Osteoblast (primary cell): ENCODE measurements around the gene PRKAR1B. TPM values are rescaled to one million over a fixed set of nuclear protein-coding genes. Genes with fewer than 3 reads are reported as not detected.

Experiments
- DNase-seq: peaks from one replicate; pipeline ENCODE4 v3.0.0; 2011; ENCODE audit warnings: low spot score, mixed read lengths; ENCODE audit not compliant: insufficient read length; ENCODE audit errors: missing footprints
- H2AFZ ChIP-seq: 2 replicates; pipeline ENCODE4 v1.6.0; 2011; ENCODE audit warnings: mild to moderate bottlenecking, low read length
- H3K27ac ChIP-seq: 2 replicates; pipeline ENCODE4 v1.5.1; 2011; ENCODE audit warnings: mild to moderate bottlenecking, low read depth, low read length, moderate library complexity
- H3K27me3 ChIP-seq: 2 replicates; pipeline ENCODE4 v1.6.0; 2012; ENCODE audit warnings: mild to moderate bottlenecking, control low read depth, inconsistent platforms, low read length, moderate library complexity; ENCODE audit not compliant: insufficient read depth
- H3K36me3 ChIP-seq: 2 replicates; pipeline ENCODE4 v1.5.1; 2011; ENCODE audit warnings: mild to moderate bottlenecking, low read length, control low read depth, moderate library complexity; ENCODE audit not compliant: insufficient read depth
- H3K4me1 ChIP-seq: 2 replicates; pipeline ENCODE4 v1.5.1; 2011; ENCODE audit warnings: mild to moderate bottlenecking, low read length, control low read depth, moderate library complexity; ENCODE audit not compliant: insufficient read depth
- H3K4me2 ChIP-seq: 2 replicates; pipeline ENCODE4 v1.6.0; 2011; ENCODE audit warnings: mild to moderate bottlenecking, low read length; ENCODE audit not compliant: insufficient read depth
- H3K4me3 ChIP-seq: fragments of 200-600 bp; sonication (generic); 3 replicates; pipeline ENCODE4 v1.5.1; 2012; ENCODE audit warnings: mild to moderate bottlenecking, low read length, inconsistent platforms; ENCODE audit not compliant: insufficient read depth
- H3K79me2 ChIP-seq: 2 replicates; pipeline ENCODE4 v1.6.0; 2012; ENCODE audit warnings: mild to moderate bottlenecking, low read length, control low read depth, inconsistent platforms; ENCODE audit not compliant: insufficient read depth
- H3K9me3 ChIP-seq: 2 replicates; pipeline ENCODE4 v1.5.1; 2011; ENCODE audit warnings: low read depth, low read length, control low read depth
- H4K20me1 ChIP-seq: 2 replicates; pipeline ENCODE4 v1.6.0; 2012; ENCODE audit warnings: mild to moderate bottlenecking, low read length, control low read depth; ENCODE audit not compliant: insufficient read depth
- CTCF ChIP-seq: IDR thresholded peaks from 2 replicates; pipeline ENCODE4 v1.5.1; 2011; ENCODE audit warnings: mild to moderate bottlenecking, low read depth, low read length, moderate library complexity; ENCODE audit errors: extremely low read depth
- total RNA-seq: library from RNA; depleted of rRNA; stranded (reverse); fragments of >200 nt; gene quantifications from 2 replicates; pipeline ENCODE4 v1.2.3, GENCODE V29; 2012

PRKAR1B gene
- total RNA-seq, 1 donor: 6.5 TPM

GRCh38 chr7:584820-585219, 142.3 kb downstream of the PRKAR1B start:
- Histone ChIP-seq H2AFZ (no peak overlapping the region), H3K36me3 (no peaks in the 10 kb centered on the region), H3K27ac (no peak overlapping the region), H3K4me2 (no peak overlapping the region), H3K27me3 (no peaks in the 10 kb centered on the region), H3K4me1 (no peaks in the 10 kb centered on the region), H3K9me3 (no peaks in the 10 kb centered on the region), H3K79me2 (no peaks in the 10 kb centered on the region), H4K20me1 (no peaks in the 10 kb centered on the region), H3K4me3 (no peak overlapping the region)
- no peak for DNase-seq
- no peak for TF ChIP-seq CTCF

GRCh38 chr7:584122-584465, 143.0 kb downstream of the PRKAR1B start:
- H2AFZ ChIP-seq: no peak overlapping the region
- H3K4me1 ChIP-seq: no peaks in the 10 kb centered on the region
- no peaks in the 10 kb centered on the region for H4K20me1 ChIP-seq
- no peak for TF ChIP-seq CTCF
- H3K79me2 ChIP-seq: no peaks in the 10 kb centered on the region
- no peak for DNase-seq
- H3K4me3 ChIP-seq: no peak overlapping the region
- H3K27me3 ChIP-seq: no peaks in the 10 kb centered on the region
- no peaks in the 10 kb centered on the region for H3K9me3 ChIP-seq
- H3K4me2 ChIP-seq: no peak overlapping the region
- H3K36me3 ChIP-seq: no peaks in the 10 kb centered on the region
- no peak overlapping the region for H3K27ac ChIP-seq

- H3K79me2 ChIP-seq: no peaks in the 10 kb centered on the region
- H3K4me3 ChIP-seq: no peak overlapping the region
- H3K4me1 ChIP-seq: no peaks in the 10 kb centered on the region
- no peaks in the 10 kb centered on the region for H3K27me3 ChIP-seq
- DNase-seq: no peak
- H3K36me3 ChIP-seq: no peaks in the 10 kb centered on the region
- no peaks in the 10 kb centered on the region for H4K20me1 ChIP-seq
- no peak overlapping the region for H2AFZ ChIP-seq
- TF ChIP-seq CTCF: no peak
- H3K9me3 ChIP-seq: no peaks in the 10 kb centered on the region
- no peak overlapping the region for H3K4me2 ChIP-seq
- no peak overlapping the region for H3K27ac ChIP-seq
These were observed 143.5 kb downstream of the PRKAR1B start for GRCh38 chr7:583410-584121.

- no peaks in the 10 kb centered on the region for H3K79me2 ChIP-seq
- H3K27me3 ChIP-seq: no peaks in the 10 kb centered on the region
- TF ChIP-seq CTCF: no peak
- H2AFZ ChIP-seq: no peak overlapping the region
- H3K4me3 ChIP-seq: no peak overlapping the region
- DNase-seq: no peak
- no peaks in the 10 kb centered on the region for H3K4me1 ChIP-seq
- H3K9me3 ChIP-seq: no peaks in the 10 kb centered on the region
- H4K20me1 ChIP-seq: no peaks in the 10 kb centered on the region
- H3K36me3 ChIP-seq: no peaks in the 10 kb centered on the region
- H3K27ac ChIP-seq: no peak overlapping the region
- no peak overlapping the region for H3K4me2 ChIP-seq
These were observed 144.2 kb downstream of the PRKAR1B start for GRCh38 chr7:582931-583330.
